C4-2B (cell line): ENCODE measurements around the gene DLG2.

Experiments used
- ZFX ChIP-seq: fragments of 450-650 bp; IDR thresholded peaks from 2 replicates; pipeline ENCODE4 v1.6.1; 2017
- TF ChIP-seq, protein P1 (sequence below): fragments of 450-650 bp; conservative IDR thresholded peaks from 2 replicates; pipeline ENCODE4 v1.5.1; 2017; ENCODE audit warnings: mild to moderate bottlenecking

DNA sequence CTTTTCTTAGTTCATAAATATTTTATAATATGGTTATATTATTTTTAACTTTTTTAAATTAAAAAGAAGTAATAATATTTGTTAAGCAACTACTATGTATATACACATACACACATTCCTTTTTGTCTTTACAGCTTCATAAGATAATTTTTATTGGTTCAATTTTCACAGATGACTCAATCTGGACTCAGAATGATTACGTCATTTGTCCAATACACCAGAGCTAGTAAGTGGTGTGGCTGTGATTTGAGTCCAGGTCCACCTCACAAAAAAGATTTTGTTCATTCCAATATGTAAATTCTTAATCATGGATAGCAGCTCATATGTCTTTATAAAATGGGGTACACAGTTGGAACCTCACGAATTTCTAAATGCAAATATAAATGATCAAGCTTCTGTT is 1014.5 kb downstream of the DLG2 start:
- TF ChIP-seq, protein P1, sequence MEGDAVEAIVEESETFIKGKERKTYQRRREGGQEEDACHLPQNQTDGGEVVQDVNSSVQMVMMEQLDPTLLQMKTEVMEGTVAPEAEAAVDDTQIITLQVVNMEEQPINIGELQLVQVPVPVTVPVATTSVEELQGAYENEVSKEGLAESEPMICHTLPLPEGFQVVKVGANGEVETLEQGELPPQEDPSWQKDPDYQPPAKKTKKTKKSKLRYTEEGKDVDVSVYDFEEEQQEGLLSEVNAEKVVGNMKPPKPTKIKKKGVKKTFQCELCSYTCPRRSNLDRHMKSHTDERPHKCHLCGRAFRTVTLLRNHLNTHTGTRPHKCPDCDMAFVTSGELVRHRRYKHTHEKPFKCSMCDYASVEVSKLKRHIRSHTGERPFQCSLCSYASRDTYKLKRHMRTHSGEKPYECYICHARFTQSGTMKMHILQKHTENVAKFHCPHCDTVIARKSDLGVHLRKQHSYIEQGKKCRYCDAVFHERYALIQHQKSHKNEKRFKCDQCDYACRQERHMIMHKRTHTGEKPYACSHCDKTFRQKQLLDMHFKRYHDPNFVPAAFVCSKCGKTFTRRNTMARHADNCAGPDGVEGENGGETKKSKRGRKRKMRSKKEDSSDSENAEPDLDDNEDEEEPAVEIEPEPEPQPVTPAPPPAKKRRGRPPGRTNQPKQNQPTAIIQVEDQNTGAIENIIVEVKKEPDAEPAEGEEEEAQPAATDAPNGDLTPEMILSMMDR = no peak
- no peak for TF ChIP-seq ZFX
